Activated CD8-positive, alpha-beta memory T cell treated with anti-CD3 and anti-CD28 coated beads for 4 hours (primary cell): Measurements from ENCODE around the gene ENPEP.

Source experiments
- DNase-seq, 2 donors: peaks; one replicate each; pipeline ENCODE4 v3.0.0-alpha.2; 2020; ENCODE audit warnings: low read depth in 2 of 2

ENPEP gene

GRCh38 chr4:110609044-110609750 lies 133.2 kb downstream of the ENPEP start:
- DNase-seq = no peak

- no peak for DNase-seq
These were observed 134.6 kb downstream of the ENPEP start for GRCh38 chr4:110610620-110610939.

- DNase-seq = no peak
These were observed 135.2 kb downstream of the ENPEP start for GRCh38 chr4:110610940-110611831.

- DNase-seq = no peak
These were observed 136.1 kb downstream of the ENPEP start for GRCh38 chr4:110611968-110612447.

GRCh38 chr4:110612631-110613269 lies 136.8 kb downstream of the ENPEP start:
- no peak for DNase-seq

GRCh38 chr4:110613745-110614144 lies 137.8 kb downstream of the ENPEP start:
- no peak for DNase-seq

- no peak for DNase-seq
These were observed 138.4 kb downstream of the ENPEP start for GRCh38 chr4:110614173-110614963.
